Tibial nerve (tissue), 4 donors: Measurements from ENCODE around the gene ZNF8.

Source experiments
- CTCF ChIP-seq, 5 experiments: fragments of 200-600 bp in 3 of 5; fragments of 450-650 bp in 2 of 5; sonication (generic) in 3 of 5; IDR thresholded peaks; one replicate each; pipeline ENCODE4 v1.5.1; 2016 to 2019; ENCODE audit warnings: antibody characterized with exemption in 5 of 5, mild to moderate bottlenecking in 3 of 5, moderate library complexity in 2 of 5
- EP300 ChIP-seq, 2 donors: sonication (generic); formaldehyde crosslinking; IDR thresholded peaks; one replicate each; pipeline ENCODE4 v1.6.1; 2017; ENCODE audit warnings: antibody characterized with exemption in 2 of 2, mild to moderate bottlenecking in 1 of 2

GRCh38 chr19:58296104-58296503 lies 17.3 kb downstream of the ZNF8 start:
- no peak for TF ChIP-seq EP300 (IDR thresholded peaks at IDR 0.05)
- TF ChIP-seq CTCF (IDR thresholded peaks at IDR 0.05), result no peak
